GM12878 (cell line): ENCODE measurements around the gene BDKRB2. TPM values are rescaled to one million over a fixed set of nuclear protein-coding genes. Genes with fewer than 3 reads are reported as not detected.

Experiments
- ATAC-seq: fragments of 200-7000 bp; cut with Tn5 transposase; 3 replicates; pipeline ENCODE4 v1.9.1; 2020; ENCODE audit warnings: mild to moderate bottlenecking, moderate library complexity
- BruUV-seq: library from RNA; stranded (reverse); fragments of 400-500 nt; replicated peaks from 2 replicates; lab custom pipeline; 2021; lab: Mats Ljungman, UMichigan
- CTCF ChIA-PET: fragments of 300-600 bp; sonication (Branson Sonifier 250); formaldehyde crosslinking; extraction: SDS; loops from one replicate; lab custom pipeline; 2021; ENCODE audit warnings: inconsistent platforms; lab: Yijun Ruan, JAX
- POLR2A ChIA-PET: fragments of 350-600 bp; formaldehyde crosslinking; extraction: SDS; loops from one replicate; lab custom pipeline; 2021; ENCODE audit warnings: inconsistent platforms; lab: Charles Lee
- RAD21 ChIA-PET: fragments of 300-600 bp; sonication (Branson Sonifier 250); formaldehyde crosslinking; loops from one replicate; lab custom pipeline; 2023; ENCODE audit warnings: antibody characterized with exemption; ENCODE audit not compliant: unreplicated experiment; lab: Charles Lee
- SMC1A ChIA-PET: fragments of 300-600 bp; sonication (Branson Sonifier 250); formaldehyde crosslinking; loops from one replicate; lab custom pipeline; 2023; ENCODE audit not compliant: unreplicated experiment, uncharacterized antibody; lab: Charles Lee
- DNase-seq: peaks from one replicate; pipeline ENCODE4 v3.0.0-alpha.2; 2011; ENCODE audit warnings: low read depth, low spot score
- FAIRE-seq: peaks from 3 replicates; lab custom pipeline; 2011; peaks lifted over from hg19 to GRCh38; lab: Jason Lieb, UNC
- H2AFZ ChIP-seq: 2 replicates; pipeline ENCODE4 v1.6.0; 2011; ENCODE audit warnings: low read depth, low read length, control low read depth; ENCODE audit not compliant: control insufficient read depth
- H3K27ac ChIP-seq: 2 replicates; pipeline ENCODE4 v1.5.1; 2011; ENCODE audit warnings: control low read depth; ENCODE audit not compliant: control insufficient read depth, insufficient read depth
- H3K27me3 ChIP-seq, 2 experiments: replicated peaks in 1 of 2; 2 replicates each; pipeline versions ENCODE4 v1.6.0 to v1.6.1; 2011; ENCODE audit warnings: low read length in 1 of 2; ENCODE audit not compliant: control insufficient read depth in 2 of 2, insufficient read depth in 2 of 2
- H3K36me3 ChIP-seq, 2 experiments: 2 replicates each; pipeline ENCODE4 v1.5.1; 2011; ENCODE audit warnings: low read length in 1 of 2; ENCODE audit not compliant: control insufficient read depth in 2 of 2, insufficient read depth in 2 of 2
- H3K4me1 ChIP-seq: 2 replicates; pipeline ENCODE4 v1.6.1; 2011; ENCODE audit warnings: mild to moderate bottlenecking, low read length, moderate library complexity, mixed read lengths; ENCODE audit not compliant: control insufficient read depth, insufficient read depth
- H3K4me2 ChIP-seq: 2 replicates; pipeline ENCODE4 v1.6.0; 2011; ENCODE audit warnings: control low read depth; ENCODE audit not compliant: control insufficient read depth, insufficient read depth
- H3K4me3 ChIP-seq: fragments of 200-600 bp; sonication (generic); 2 replicates; pipeline ENCODE4 v1.5.1; 2016
- H3K79me2 ChIP-seq: 2 replicates; pipeline ENCODE4 v1.6.0; 2011; ENCODE audit warnings: low read length; ENCODE audit not compliant: control insufficient read depth, insufficient read depth
- H3K9ac ChIP-seq: 2 replicates; pipeline ENCODE4 v1.8.0; 2011; ENCODE audit warnings: low read length, control low read depth, mixed read lengths; ENCODE audit not compliant: control insufficient read depth, insufficient read depth
- H3K9me3 ChIP-seq: replicated peaks from 3 replicates; pipeline ENCODE4 v1.5.1; 2011; ENCODE audit warnings: mild to moderate bottlenecking, low read length; ENCODE audit not compliant: control insufficient read depth, insufficient read depth
- H4K20me1 ChIP-seq: 2 replicates; pipeline ENCODE4 v1.6.0; 2011; ENCODE audit not compliant: control insufficient read depth, insufficient read depth
- ESRRA ChIP-seq: IDR thresholded peaks from 2 replicates; pipeline ENCODE4 v1.6.1; 2012; ENCODE audit warnings: mild to moderate bottlenecking, low read length, improper control_type of control experiment
- GATAD2B ChIP-seq: fragments of 450-650 bp; conservative IDR thresholded peaks from 2 replicates; pipeline ENCODE4 v1.6.1; 2017; ENCODE audit warnings: low read depth, mild to moderate bottlenecking, moderate library complexity
- IRF4 ChIP-seq: IDR thresholded peaks from 2 replicates; pipeline ENCODE4 v1.6.1; 2011; ENCODE audit warnings: low read depth, low read length
- NBN ChIP-seq: fragments of 450-650 bp; IDR thresholded peaks from 2 replicates; pipeline ENCODE4 v1.6.1; 2016
- POLR2AphosphoS5 ChIP-seq: IDR thresholded peaks from 2 replicates; pipeline ENCODE4 v1.6.1; 2011; ENCODE audit warnings: mild to moderate bottlenecking, low read length, inconsistent platforms
- SMAD5 ChIP-seq: IDR thresholded peaks from 2 replicates; pipeline ENCODE4 v1.6.1; 2016; ENCODE audit warnings: antibody characterized with exemption, low read depth
- STAT1 ChIP-seq: fragments of 450-650 bp; conservative IDR thresholded peaks from 2 replicates; pipeline ENCODE4 v1.6.1; 2014; ENCODE audit warnings: antibody characterized with exemption, mild to moderate bottlenecking
- TARDBP ChIP-seq: IDR thresholded peaks from 2 replicates; pipeline ENCODE4 v1.6.1; 2016; ENCODE audit warnings: borderline replicate concordance
- ZNF592 ChIP-seq: fragments of 450-650 bp; IDR thresholded peaks from 2 replicates; pipeline ENCODE4 v1.6.1; 2017; ENCODE audit warnings: mild to moderate bottlenecking, moderate library complexity
- WGBS: methylation state at CpG from one replicate; pipeline ENCODE4 v1.1.6; 2016; ENCODE audit warnings: low lambda C conversion rate; ENCODE audit not compliant: insufficient replicate concordance, insufficient coverage; ENCODE audit errors: missing lambda C conversion rate; 5-methylcytosine and 5-hydroxymethylcytosine counted together
- in situ Hi-C: fragments of 300-500 bp; cut with MboI; formaldehyde crosslinking; loops from 9 replicates; pipeline ENCODE4 v1.14.3; 2018; ENCODE audit warnings: mixed read lengths
- intact Hi-C: fragments of 100-400 bp; cut with micrococcal nuclease; formaldehyde crosslinking; loops from one replicate; pipeline ENCODE4 v1.14.2; 2022; ENCODE audit not compliant: unreplicated experiment
- polyA plus RNA-seq, 11 experiments: library from polyadenylated mRNA; depleted of rRNA in 4 of 11; unstranded in 6 of 11; stranded (reverse) in 5 of 11; fragments of >200 nt; fragmentation: Nextera tagmentation in 4 of 11; fragmentation: Illumina TruSeq in 1 of 11; extraction: Ambion mirVana in 4 of 11; extraction: Trizol in 1 of 11; gene quantifications; 1 replicate in 1 of 11; 2 replicates in 10 of 11; pipeline versions ENCODE4 v1.2.1 to v1.2.3, GENCODE V29; 2011 to 2016; ENCODE audit warnings: inconsistent platforms in 2 of 11, missing spikeins in 2 of 11, low read depth in 1 of 11
- total RNA-seq, 4 experiments: library from RNA; depleted of rRNA in 3 of 4; stranded (reverse); fragments of >200 nt in 3 of 4; fragmentation: Illumina TruSeq in 1 of 4; extraction: Trizol in 1 of 4; gene quantifications; 2 replicates each; pipeline versions ENCODE4 v1.2.1 to v1.2.3, GENCODE V29; 2013 to 2021

The BDKRB2 gene
- total and polyA plus RNA-seq, 10 of the 15 experiments (the other 5 are each of a cell fraction or from before 2014, with no cell fraction given): 0.08 TPM; not detected in 9

- TF ChIP-seq GATAD2B: no peak
- TF ChIP-seq TARDBP: no peak
- no peak for TF ChIP-seq STAT1
- no peak for TF ChIP-seq ZNF592
- no peak for TF ChIP-seq ESRRA
- no peak for TF ChIP-seq IRF4
Observed at GRCh38 chr14:96249029-96249428, 44.4 kb downstream of the BDKRB2 start (continued).

- H3K27me3 ChIP-seq: peaks cover 0 to 5% of the 10 kb centered on the region in 2 experiments; a peak in 2 of 4 replicates
- no TSS peak for BruUV-seq
- in situ Hi-C loops (no loop called here), intact Hi-C loops (no loop called here)
- SMC1A ChIA-PET: interaction anchor here (0.8 kb wide), 1 partner anchor 168 kb away, joined by 3 read pairs; no protein-coding TSS in a partner anchor
- DNase-seq (no peak), FAIRE-seq (no peak), ATAC-seq (no peak)
- no peak overlapping the region for H3K27ac ChIP-seq
- no peaks in the 10 kb centered on the region for H4K20me1 ChIP-seq
- CTCF ChIA-PET: no interaction called here
- no peak overlapping the region for H3K9ac ChIP-seq
- 4% methylated on average over 3 of the region's 3 CpGs for WGBS
- TF ChIP-seq SMAD5: no peak
- no peak for TF ChIP-seq POLR2AphosphoS5
- no peak for TF ChIP-seq NBN
- H3K9me3 ChIP-seq: no peaks in the 10 kb centered on the region
- POLR2A ChIA-PET: no interaction called here
- H2AFZ ChIP-seq: no peak overlapping the region
- H3K4me3 ChIP-seq: no peak overlapping the region
- H3K4me2 ChIP-seq: no peak overlapping the region
- no peaks in the 10 kb centered on the region for H3K79me2 ChIP-seq
- RAD21 ChIA-PET: no interaction called here
- H3K36me3 ChIP-seq: no peaks in the 10 kb centered on the region
- no peaks in the 10 kb centered on the region for H3K4me1 ChIP-seq
Observed at GRCh38 chr14:96250485-96250884, 45.8 kb downstream of the BDKRB2 start.
